HepG2 (cell line): ENCODE data around the gene CLRN3. TPM values are rescaled to one million over a fixed set of nuclear protein-coding genes. Genes with fewer than 3 reads are reported as not detected.

ENCODE experiments used
- ATAC-seq: fragments of 200-7000 bp; cut with Tn5 transposase; 3 replicates; pipeline ENCODE4 v1.9.1; 2020; ENCODE audit warnings: mild to moderate bottlenecking, moderate library complexity
- BruUV-seq: library from RNA; stranded (reverse); fragments of 400-500 nt; replicated peaks from 2 replicates; lab custom pipeline; 2021; lab: Mats Ljungman, UMichigan
- CTCF ChIA-PET: fragments of 300-600 bp; formaldehyde crosslinking; extraction: SDS; loops from one replicate; lab custom pipeline; 2021; ENCODE audit warnings: low total read pairs, inconsistent platforms, low intra/inter-chr PET ratio; lab: Yijun Ruan, JAX
- POLR2A ChIA-PET: fragments of 350-600 bp; sonication (Branson Sonifier 250); formaldehyde crosslinking; loops from one replicate; lab custom pipeline; 2020; ENCODE audit warnings: antibody characterized with exemption, inconsistent platforms; lab: Yijun Ruan, JAX
- DNase-seq: peaks from one replicate; pipeline ENCODE4 v3.0.0-alpha.2; 2015; ENCODE audit warnings: low spot score
- FAIRE-seq: peaks from 3 replicates; lab custom pipeline; 2011; peaks lifted over from hg19 to GRCh38; lab: Jason Lieb, UNC
- H2AFZ ChIP-seq: one replicate; pipeline ENCODE4 v1.6.1; 2011; ENCODE audit warnings: low read length, inconsistent platforms
- H3K27ac ChIP-seq: fragments of 300-600 bp; 3 replicates; pipeline ENCODE4 v1.8.0; 2011; ENCODE audit warnings: mixed run types, mild to moderate bottlenecking, mixed read lengths, low read length, inconsistent platforms; ENCODE audit not compliant: insufficient read depth; ENCODE audit errors: extremely low read length
- H3K27me3 ChIP-seq, 2 experiments: fragments of 200-600 bp in 1 of 2; 2 replicates in 1 of 2; 3 replicates in 1 of 2; pipeline versions ENCODE4 v1.6.0 to v1.8.0; 2011; ENCODE audit warnings: low read length in 2 of 2, mild to moderate bottlenecking in 2 of 2, moderate library complexity in 2 of 2, inconsistent platforms in 1 of 2; ENCODE audit not compliant: insufficient read depth in 2 of 2, control insufficient read depth in 1 of 2
- H3K36me3 ChIP-seq, 2 experiments: fragments of 200-600 bp in 1 of 2; replicated peaks in 1 of 2; 2 replicates in 1 of 2; 3 replicates in 1 of 2; pipeline versions ENCODE4 v1.5.1 to v1.8.0; 2011; ENCODE audit warnings: low read length in 2 of 2, inconsistent platforms in 1 of 2; ENCODE audit not compliant: insufficient read depth in 2 of 2, control insufficient read depth in 1 of 2
- H3K4me1 ChIP-seq: 2 replicates; pipeline ENCODE4 v1.5.1; 2012; ENCODE audit warnings: low read length, inconsistent platforms; ENCODE audit not compliant: insufficient read depth
- H3K4me2 ChIP-seq: 2 replicates; pipeline ENCODE4 v1.6.0; 2011; ENCODE audit warnings: low read depth, low read length, inconsistent platforms
- H3K4me3 ChIP-seq, 3 experiments: fragments of 200-600 bp in 1 of 3; sonication (generic), shearing (Covaris generic) in 1 of 3; replicated peaks in 1 of 3; 2 replicates each; pipeline ENCODE4 v1.5.1; 2011 to 2016; ENCODE audit warnings: low read length in 3 of 3, inconsistent platforms in 2 of 3, low read depth in 2 of 3, mild to moderate bottlenecking in 2 of 3, control low read depth in 1 of 3, mixed read lengths in 1 of 3; ENCODE audit not compliant: insufficient read depth in 1 of 3
- H3K79me2 ChIP-seq: one replicate; pipeline ENCODE4 v1.6.1; 2011; ENCODE audit warnings: low read length, inconsistent platforms; ENCODE audit not compliant: insufficient read depth
- H3K9ac ChIP-seq: 2 replicates; pipeline ENCODE4 v1.6.0; 2011; ENCODE audit warnings: mild to moderate bottlenecking, low read depth, low read length, inconsistent platforms; ENCODE audit not compliant: insufficient read depth
- H3K9me3 ChIP-seq: 2 replicates; pipeline ENCODE4 v1.5.1; 2012; ENCODE audit warnings: mild to moderate bottlenecking, low read length
- H4K20me1 ChIP-seq: 2 replicates; pipeline ENCODE4 v1.6.0; 2011; ENCODE audit warnings: inconsistent platforms, mild to moderate bottlenecking, low read length, moderate library complexity; ENCODE audit not compliant: insufficient read depth
- BHLHE40 ChIP-seq: IDR thresholded peaks from 2 replicates; pipeline ENCODE4 v1.6.1; 2011; ENCODE audit warnings: low read length, improper control_type of control experiment
- CBX5 ChIP-seq: sonication (generic); formaldehyde crosslinking; IDR thresholded peaks from 2 replicates; pipeline ENCODE4 v1.4.0; 2020; ENCODE audit warnings: missing genetic modification reagents, borderline replicate concordance
- ESRRA ChIP-seq: sonication (generic); formaldehyde crosslinking; IDR thresholded peaks from 2 replicates; pipeline ENCODE4 v1.5.1; 2020; ENCODE audit warnings: mild to moderate bottlenecking, low read depth, missing genetic modification reagents
- ETV5 ChIP-seq: IDR thresholded peaks from 2 replicates; pipeline ENCODE4 v1.6.1; 2018; ENCODE audit warnings: missing biosample characterization, missing genetic modification reagents, inconsistent platforms, borderline replicate concordance
- FOXC1 ChIP-seq: sonication (generic); formaldehyde crosslinking; IDR thresholded peaks from 2 replicates; pipeline ENCODE4 v1.8.0; 2022; ENCODE audit warnings: mild to moderate bottlenecking, missing genetic modification reagents, borderline replicate concordance
- FOXO1 ChIP-seq: sonication (generic); formaldehyde crosslinking; IDR thresholded peaks from 2 replicates; pipeline ENCODE4 v1.4.0; 2020; ENCODE audit warnings: missing genetic modification reagents
- GLMP ChIP-seq: sonication (generic); formaldehyde crosslinking; IDR thresholded peaks from 2 replicates; pipeline ENCODE4 v1.9.0; 2021; ENCODE audit warnings: missing genetic modification reagents, mild to moderate bottlenecking, borderline replicate concordance
- GRHL1 ChIP-seq: sonication (generic); formaldehyde crosslinking; conservative IDR thresholded peaks from 2 replicates; pipeline ENCODE4 v1.8.0; 2022; ENCODE audit warnings: missing genetic modification reagents
- GTF2F1 ChIP-seq: fragments of 150-350 bp; IDR thresholded peaks from 2 replicates; pipeline ENCODE4 v1.6.1; 2014; ENCODE audit warnings: low read length
- HDAC1 ChIP-seq: sonication (generic); formaldehyde crosslinking; IDR thresholded peaks from 2 replicates; pipeline ENCODE4 v1.5.1; 2020; ENCODE audit warnings: mild to moderate bottlenecking, missing genetic modification reagents
- JUND ChIP-seq: sonication (generic); formaldehyde crosslinking; IDR thresholded peaks from 2 replicates; pipeline ENCODE4 v1.8.0; 2022; ENCODE audit warnings: mild to moderate bottlenecking, missing genetic modification reagents
- KDM1A ChIP-seq: IDR thresholded peaks from 2 replicates; pipeline ENCODE4 v1.6.1; 2016; ENCODE audit warnings: missing compliant biosample characterization
- MLLT10 ChIP-seq: sonication (generic); formaldehyde crosslinking; IDR thresholded peaks from 2 replicates; pipeline ENCODE4 v1.4.0; 2020; ENCODE audit warnings: missing genetic modification reagents
- STAT5B ChIP-seq: sonication (generic); formaldehyde crosslinking; IDR thresholded peaks from 2 replicates; pipeline ENCODE4 v1.4.0; 2020; ENCODE audit warnings: missing genetic modification reagents
- ZNF121 ChIP-seq: sonication (generic); formaldehyde crosslinking; IDR thresholded peaks from 2 replicates; pipeline ENCODE4 v1.5.0; 2020; ENCODE audit warnings: mild to moderate bottlenecking, missing genetic modification reagents
- ZNF205 ChIP-seq: IDR thresholded peaks from 2 replicates; pipeline ENCODE4 v1.6.1; 2018; ENCODE audit warnings: missing biosample characterization, missing genetic modification reagents
- ZNF724P ChIP-seq: sonication (generic); formaldehyde crosslinking; IDR thresholded peaks from 2 replicates; pipeline ENCODE4 v1.8.0; 2022; ENCODE audit warnings: missing genetic modification reagents, borderline replicate concordance
- ZNF749 ChIP-seq: sonication (generic); formaldehyde crosslinking; IDR thresholded peaks from 2 replicates; pipeline ENCODE4 v1.8.0; 2022; ENCODE audit warnings: mild to moderate bottlenecking, missing genetic modification reagents, moderate library complexity, borderline replicate concordance
- WGBS: methylation state at CpG from one replicate; pipeline ENCODE4 v1.1.6; 2017; ENCODE audit warnings: low lambda C conversion rate; 5-methylcytosine and 5-hydroxymethylcytosine counted together
- in situ Hi-C: cut with HindIII; loops from 2 replicates; pipeline ENCODE4 v1.10.0; 2017; ENCODE audit warnings: low pct_unique_long_range_greater_than_20kb; ENCODE audit not compliant: extremely low pct_ligation_motif_present
- intact Hi-C: fragments of 100-400 bp; cut with micrococcal nuclease; formaldehyde crosslinking; loops from one replicate; pipeline ENCODE4 v1.10.0; 2022; ENCODE audit not compliant: unreplicated experiment
- polyA plus RNA-seq, 8 experiments: library from polyadenylated mRNA; depleted of rRNA in 3 of 8; stranded (reverse) in 7 of 8; unstranded in 1 of 8; fragments of >200 nt; fragmentation: Illumina TruSeq in 4 of 8; extraction: Trizol in 4 of 8; gene quantifications; 2 replicates each; pipeline versions ENCODE4 v1.2.1 to v1.2.3, GENCODE V29; 2011 to 2016; ENCODE audit warnings: low read depth in 4 of 8, missing spikeins in 1 of 8, mixed read lengths in 1 of 8; ENCODE audit not compliant: insufficient read depth in 1 of 8
- total RNA-seq, 5 experiments: library from RNA; depleted of rRNA; stranded (reverse); fragments of >200 nt; fragmentation: Illumina TruSeq; extraction: Trizol; gene quantifications; 2 replicates each; pipeline ENCODE4 v1.2.3, GENCODE V29; 2016; ENCODE audit warnings: low read depth in 1 of 5

The CLRN3 gene
- total and polyA plus RNA-seq, 2 of the 13 experiments (the other 11 are each of a cell fraction or from before 2014, with no cell fraction given): not detected

GRCh38 chr10:127849224-127849623 is 43.5 kb downstream of the CLRN3 start:
- no peak overlapping the region for H3K4me2 ChIP-seq
- no peak for ATAC-seq
- H3K4me3 ChIP-seq: no peak overlapping the region
- H3K79me2 ChIP-seq: no peaks in the 10 kb centered on the region
- no peak overlapping the region for H2AFZ ChIP-seq
- DNase-seq: no peak
- H3K9me3 ChIP-seq: no peaks in the 10 kb centered on the region
- TF ChIP-seq STAT5B (CRISPR knock-in tag) (no peak), ETV5 (CRISPR knock-in tag) (no peak), GLMP (no peak), MLLT10 (CRISPR knock-in tag) (no peak), ZNF724P (CRISPR knock-in tag) (no peak), KDM1A (CRISPR knock-in tag) (no peak), ZNF205 (CRISPR knock-in tag) (no peak), BHLHE40 (no peak), CBX5 (no peak)
- H3K27me3 ChIP-seq: peaks cover 1 to 17% of the 10 kb centered on the region in 2 experiments; a peak in 3 of 5 replicates
- H4K20me1 ChIP-seq: no peaks in the 10 kb centered on the region
- H3K27ac ChIP-seq: no peak overlapping the region
- CTCF ChIA-PET: no interaction called here
- in situ Hi-C loops: no loop called here
- 16% methylated on average over 7 of the region's 8 CpGs for WGBS
- no peaks in the 10 kb centered on the region for H3K36me3 ChIP-seq
- intact Hi-C loops: no loop called here
- BruUV-seq: no TSS peak
- no peak overlapping the region for H3K9ac ChIP-seq
- POLR2A ChIA-PET: no interaction called here
- FAIRE-seq: no peak
- no peaks in the 10 kb centered on the region for H3K4me1 ChIP-seq

- Histone ChIP-seq H2AFZ (no peak overlapping the region), H4K20me1 (no peaks in the 10 kb centered on the region), H3K9ac (no peak overlapping the region), H3K4me1 (no peaks in the 10 kb centered on the region), H3K79me2 (no peaks in the 10 kb centered on the region), H3K36me3 (no peaks in the 10 kb centered on the region), H3K4me3 (no peak overlapping the region), H3K27ac (no peak overlapping the region), H3K9me3 (no peaks in the 10 kb centered on the region), H3K4me2 (no peak overlapping the region), H3K27me3 (peaks cover 1 to 22% of the 10 kb centered on the region in 2 experiments; a peak in 3 of 5 replicates)
- no TSS peak for BruUV-seq
- DNase-seq (no peak), FAIRE-seq (no peak), ATAC-seq (no peak)
- CTCF ChIA-PET: no interaction called here
- WGBS: 38% methylated on average over 1 of the region's 6 CpGs
- intact Hi-C loops: no loop called here
- in situ Hi-C loops: no loop called here
- POLR2A ChIA-PET: no interaction called here
- TF ChIP-seq JUND (CRISPR knock-in tag) (no peak), GTF2F1 (no peak), FOXO1 (CRISPR knock-in tag) (no peak), GRHL1 (CRISPR knock-in tag) (no peak), FOXC1 (CRISPR knock-in tag) (no peak), ESRRA (no peak), HDAC1 (CRISPR knock-in tag) (no peak), ZNF749 (CRISPR knock-in tag) (no peak), ZNF121 (CRISPR knock-in tag) (no peak)
Measured at GRCh38 chr10:127848226-127848625, 44.5 kb downstream of the CLRN3 start.
